Stimulated activated CD8-positive, alpha-beta memory T cell treated with anti-CD3 and anti-CD28 coated beads, Interleukin-15, amount 100 ng/mL, for 48 hours (primary cell): ENCODE results near the gene C11orf58.

Source experiments
- DNase-seq, 2 donors: peaks; one replicate each; pipeline ENCODE4 v3.0.0-alpha.2; 2020; ENCODE audit warnings: low read depth in 2 of 2

C11orf58 gene

GRCh38 chr11:16767957-16768356 is 29.5 kb downstream of the C11orf58 start:
- DNase-seq: no peak

- no peak for DNase-seq
Measured at GRCh38 chr11:16769386-16769785, 30.9 kb downstream of the C11orf58 start.

GRCh38 chr11:16770016-16770415 is 31.6 kb downstream of the C11orf58 start:
- DNase-seq: no peak

- no peak for DNase-seq
Measured at GRCh38 chr11:16771350-16772140, 33.1 kb downstream of the C11orf58 start.

GRCh38 chr11:16772141-16772512 is 33.7 kb downstream of the C11orf58 start:
- DNase-seq: no peak

GRCh38 chr11:16773981-16774935 is 35.8 kb downstream of the C11orf58 start:
- no peak for DNase-seq

GRCh38 chr11:16774936-16775613 is 36.6 kb downstream of the C11orf58 start:
- no peak for DNase-seq

GRCh38 chr11:16775614-16776283 is 37.3 kb downstream of the C11orf58 start:
- no peak for DNase-seq

- DNase-seq: no peak
Measured at GRCh38 chr11:16776711-16777612, 38.5 kb downstream of the C11orf58 start.

- no peak for DNase-seq
Measured at GRCh38 chr11:16777613-16777975, 39.1 kb downstream of the C11orf58 start.

- DNase-seq: no peak
Measured at GRCh38 chr11:16778286-16778685, 39.8 kb downstream of the C11orf58 start.

GRCh38 chr11:16778876-16779275 is 40.4 kb downstream of the C11orf58 start:
- DNase-seq: no peak

GRCh38 chr11:16779436-16779835 is 41.0 kb downstream of the C11orf58 start:
- no peak for DNase-seq

- no peak for DNase-seq
Measured at GRCh38 chr11:16780146-16780545, 41.7 kb downstream of the C11orf58 start.

- DNase-seq: no peak
Measured at GRCh38 chr11:16780698-16781550, 42.5 kb downstream of the C11orf58 start.

GRCh38 chr11:16781936-16782919 is 43.8 kb downstream of the C11orf58 start:
- DNase-seq: no peak

GRCh38 chr11:16783321-16783801 is 44.9 kb downstream of the C11orf58 start:
- no peak for DNase-seq

- no peak for DNase-seq
Measured at GRCh38 chr11:16784097-16784496, 45.6 kb downstream of the C11orf58 start.
